Immature natural killer cell (primary cell): ENCODE data around the gene SNRPE. TPM values are rescaled to one million over a fixed set of nuclear protein-coding genes. Genes with fewer than 3 reads are reported as not detected.

Source experiments
- DNase-seq, 3 donors: peaks; one replicate each; pipeline ENCODE4 v3.0.0; 2022; ENCODE audit warnings: mixed read lengths in 1 of 3
- H3K27ac Mint-ChIP-seq, 6 donors: one replicate each; pipeline ENCODE4 v1.8.0; 2020; ENCODE audit warnings: mixed read lengths in 6 of 6, mild to moderate bottlenecking in 5 of 6, inconsistent platforms in 4 of 6, moderate library complexity in 3 of 6
- H3K27me3 Mint-ChIP-seq, 3 donors: one replicate each; pipeline ENCODE4 v1.8.0; 2020 to 2021; ENCODE audit warnings: low read depth in 3 of 3, mild to moderate bottlenecking in 3 of 3, mixed read lengths in 3 of 3, moderate library complexity in 3 of 3, inconsistent platforms in 1 of 3
- H3K36me3 Mint-ChIP-seq, 3 donors: one replicate each; pipeline ENCODE4 v1.8.0; 2020; ENCODE audit warnings: mixed read lengths in 3 of 3, inconsistent platforms in 2 of 3, mild to moderate bottlenecking in 2 of 3
- H3K4me1 Mint-ChIP-seq, 2 donors: one replicate each; pipeline ENCODE4 v1.8.0; 2020; ENCODE audit warnings: inconsistent platforms in 2 of 2, mild to moderate bottlenecking in 2 of 2, mixed read lengths in 2 of 2, moderate library complexity in 1 of 2
- H3K4me3 Mint-ChIP-seq, 5 donors: one replicate each; pipeline ENCODE4 v1.8.0; 2020; ENCODE audit warnings: mild to moderate bottlenecking in 5 of 5, mixed read lengths in 5 of 5, inconsistent platforms in 3 of 5, moderate library complexity in 3 of 5
- H3K9me3 Mint-ChIP-seq, 6 donors: one replicate each; pipeline ENCODE4 v1.8.0; 2020; ENCODE audit warnings: mild to moderate bottlenecking in 6 of 6, mixed read lengths in 6 of 6, inconsistent platforms in 4 of 6, moderate library complexity in 3 of 6
- polyA plus RNA-seq, 3 donors: library from polyadenylated mRNA; unstranded; fragments of 300-500 nt; fragmentation: Illumina TruSeq; gene quantifications; one replicate each; pipeline ENCODE4 v1.2.3, GENCODE V29; 2021

Gene SNRPE
- polyA plus RNA-seq, 3 donors from 2014 or later = 169 to 229 (median 192) TPM

DNA sequence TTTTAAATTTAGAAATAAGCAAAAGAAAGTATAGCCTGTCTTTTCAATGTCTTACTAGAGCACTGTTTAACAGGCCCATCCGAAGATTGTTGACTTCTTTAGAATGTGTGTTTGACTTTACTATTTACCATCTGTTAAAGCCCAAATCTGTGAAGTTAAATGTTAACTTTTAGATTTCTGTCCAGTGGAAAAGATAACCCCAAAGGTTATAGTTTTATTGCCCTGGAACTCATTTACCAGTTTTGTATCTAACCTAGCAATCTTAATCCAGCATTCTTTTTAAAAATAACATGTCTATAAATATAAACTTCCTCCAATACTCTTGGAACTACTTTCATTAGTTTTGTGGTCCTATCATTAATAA lies 37.9 kb downstream of the SNRPE start:
- H3K4me3 Mint-ChIP-seq = no peak overlapping the region
- DNase-seq = no peak
- H3K27ac Mint-ChIP-seq = no peak overlapping the region
- H3K4me1 Mint-ChIP-seq = no peaks in the 10 kb centered on the region
- H3K27me3 Mint-ChIP-seq = peaks cover 0 to 9% (median 3%) of the 10 kb centered on the region in 3 donors
- H3K9me3 Mint-ChIP-seq = peaks cover 4 to 8% (median 5%) of the 10 kb centered on the region in 6 donors
- peaks cover 0 to 4% (median 4%) of the 10 kb centered on the region in 3 donors for H3K36me3 Mint-ChIP-seq

GRCh38 chr1:203899869-203900714 lies 38.7 kb downstream of the SNRPE start:
- DNase-seq = no peak
- H3K9me3 Mint-ChIP-seq = peaks cover 0 to 4% (median 0%) of the 10 kb centered on the region in 6 donors
- no peak overlapping the region for H3K4me3 Mint-ChIP-seq
- H3K4me1 Mint-ChIP-seq = no peaks in the 10 kb centered on the region
- no peak overlapping the region for H3K27ac Mint-ChIP-seq
- H3K36me3 Mint-ChIP-seq = no peaks in the 10 kb centered on the region
- peaks cover 0 to 5% (median 3%) of the 10 kb centered on the region in 3 donors for H3K27me3 Mint-ChIP-seq

- Mint-ChIP-seq H3K27ac (no peak overlapping the region), H3K9me3 (no peaks in the 10 kb centered on the region), H3K36me3 (no peaks in the 10 kb centered on the region), H3K4me3 (no peak overlapping the region), H3K27me3 (peaks cover 0 to 5% (median 2%) of the 10 kb centered on the region in 3 donors), H3K4me1 (no peaks in the 10 kb centered on the region)
- DNase-seq = no peak
Observed at GRCh38 chr1:203901581-203901980, 40.2 kb downstream of the SNRPE start.

DNA sequence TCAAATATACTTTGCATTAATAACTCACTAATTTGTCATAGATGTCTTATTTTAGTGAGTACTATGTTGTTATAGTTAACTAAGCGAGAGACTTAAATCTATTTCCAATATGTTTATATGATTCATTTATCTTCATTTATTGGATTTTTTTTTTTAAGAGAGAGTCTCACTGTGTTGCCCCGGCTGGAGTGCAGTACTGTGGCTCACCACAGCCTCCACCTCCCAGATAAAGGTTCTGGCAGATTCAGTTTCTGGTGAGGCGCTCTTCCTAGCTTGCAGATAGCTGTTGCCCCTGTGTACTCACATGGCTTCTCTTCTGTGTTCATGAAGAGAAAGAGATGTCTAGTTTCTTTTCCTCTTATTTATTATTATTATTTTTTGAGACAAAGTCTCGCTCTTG lies 43.9 kb downstream of the SNRPE start:
- Mint-ChIP-seq H3K4me1 (no peaks in the 10 kb centered on the region), H3K27ac (no peak overlapping the region), H3K9me3 (no peaks in the 10 kb centered on the region), H3K27me3 (peaks cover 0 to 5% (median 2%) of the 10 kb centered on the region in 3 donors), H3K36me3 (no peaks in the 10 kb centered on the region), H3K4me3 (no peak overlapping the region)
- DNase-seq = no peak

GRCh38 chr1:203906932-203907331 lies 45.5 kb downstream of the SNRPE start:
- DNase-seq = no peak
- Mint-ChIP-seq H3K4me1 (no peaks in the 10 kb centered on the region), H3K4me3 (no peak overlapping the region), H3K27me3 (peaks cover 0 to 4% (median 2%) of the 10 kb centered on the region in 3 donors), H3K27ac (no peak overlapping the region), H3K36me3 (no peaks in the 10 kb centered on the region), H3K9me3 (no peaks in the 10 kb centered on the region)

DNA sequence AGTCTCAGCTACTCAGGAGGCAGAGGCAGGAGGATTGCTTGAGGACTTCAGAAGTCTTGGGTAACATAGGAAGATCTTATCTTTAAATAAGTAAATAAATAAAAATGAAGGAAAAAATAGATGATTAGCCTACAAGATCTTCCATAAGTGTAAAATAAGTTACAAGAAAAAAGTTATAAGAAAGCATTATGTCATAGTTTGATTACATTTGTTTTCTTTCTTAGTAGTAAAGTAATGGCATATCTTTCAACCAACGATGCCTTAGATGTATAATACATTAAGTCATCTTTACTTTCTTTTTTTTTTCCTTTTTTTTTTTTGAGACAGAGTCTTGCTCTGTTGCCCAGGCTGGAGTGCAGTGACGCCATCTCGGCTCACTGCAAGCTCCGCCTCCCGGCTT lies 46.5 kb downstream of the SNRPE start:
- H3K4me3 Mint-ChIP-seq = no peak overlapping the region
- no peak for DNase-seq
- no peak overlapping the region for H3K27ac Mint-ChIP-seq
- H3K9me3 Mint-ChIP-seq = no peaks in the 10 kb centered on the region
- no peaks in the 10 kb centered on the region for H3K4me1 Mint-ChIP-seq
- peaks cover 0 to 3% (median 2%) of the 10 kb centered on the region in 3 donors for H3K27me3 Mint-ChIP-seq
- no peaks in the 10 kb centered on the region for H3K36me3 Mint-ChIP-seq

- Mint-ChIP-seq H3K27ac (no peak overlapping the region), H3K9me3 (no peaks in the 10 kb centered on the region), H3K4me3 (no peak overlapping the region), H3K4me1 (no peaks in the 10 kb centered on the region), H3K27me3 (peaks cover 0 to 2% (median 0%) of the 10 kb centered on the region in 3 donors), H3K36me3 (no peaks in the 10 kb centered on the region)
- DNase-seq = no peak
Observed at GRCh38 chr1:203911806-203912205, 50.4 kb downstream of the SNRPE start.

DNA sequence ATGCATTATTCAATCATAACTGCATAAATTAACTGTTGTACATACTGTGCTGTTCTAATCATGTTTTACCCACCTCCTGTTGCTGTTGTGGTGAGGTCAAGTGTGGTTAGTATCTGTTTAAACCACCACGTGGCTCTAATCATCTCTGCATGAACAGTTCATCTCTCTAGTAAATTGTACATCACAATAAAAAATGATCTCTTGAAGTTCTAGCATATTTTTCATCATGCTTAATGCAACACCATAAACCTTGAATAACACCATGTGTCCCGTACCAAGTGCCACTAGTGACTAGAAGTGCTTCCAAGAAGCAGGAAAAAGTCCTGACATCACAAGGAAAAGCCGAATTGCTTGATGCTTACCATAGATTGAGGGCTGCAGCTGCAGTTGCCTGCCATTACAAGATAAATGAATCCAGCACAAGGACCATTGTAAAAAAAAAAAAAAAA lies 51.7 kb downstream of the SNRPE start:
- peaks cover 0 to 2% (median 0%) of the 10 kb centered on the region in 3 donors for H3K27me3 Mint-ChIP-seq
- H3K27ac Mint-ChIP-seq = no peak overlapping the region
- no peak overlapping the region for H3K4me3 Mint-ChIP-seq
- no peaks in the 10 kb centered on the region for H3K4me1 Mint-ChIP-seq
- H3K36me3 Mint-ChIP-seq = no peaks in the 10 kb centered on the region
- H3K9me3 Mint-ChIP-seq = no peaks in the 10 kb centered on the region
- DNase-seq = no peak

- DNase-seq = no peak
- Mint-ChIP-seq H3K4me1 (no peaks in the 10 kb centered on the region), H3K4me3 (no peak overlapping the region), H3K9me3 (no peaks in the 10 kb centered on the region), H3K36me3 (no peaks in the 10 kb centered on the region), H3K27ac (no peak overlapping the region), H3K27me3 (peaks cover 0 to 2% (median 0%) of the 10 kb centered on the region in 3 donors)
Observed at GRCh38 chr1:203914292-203914691, 52.9 kb downstream of the SNRPE start.

- H3K36me3 Mint-ChIP-seq = no peaks in the 10 kb centered on the region
- no peaks in the 10 kb centered on the region for H3K4me1 Mint-ChIP-seq
- H3K27me3 Mint-ChIP-seq = peaks cover 0 to 2% (median 0%) of the 10 kb centered on the region in 3 donors
- no peaks in the 10 kb centered on the region for H3K9me3 Mint-ChIP-seq
- no peak overlapping the region for H3K27ac Mint-ChIP-seq
- DNase-seq = no peak
- H3K4me3 Mint-ChIP-seq = no peak overlapping the region
Observed at GRCh38 chr1:203915811-203916210, 54.4 kb downstream of the SNRPE start.

DNA sequence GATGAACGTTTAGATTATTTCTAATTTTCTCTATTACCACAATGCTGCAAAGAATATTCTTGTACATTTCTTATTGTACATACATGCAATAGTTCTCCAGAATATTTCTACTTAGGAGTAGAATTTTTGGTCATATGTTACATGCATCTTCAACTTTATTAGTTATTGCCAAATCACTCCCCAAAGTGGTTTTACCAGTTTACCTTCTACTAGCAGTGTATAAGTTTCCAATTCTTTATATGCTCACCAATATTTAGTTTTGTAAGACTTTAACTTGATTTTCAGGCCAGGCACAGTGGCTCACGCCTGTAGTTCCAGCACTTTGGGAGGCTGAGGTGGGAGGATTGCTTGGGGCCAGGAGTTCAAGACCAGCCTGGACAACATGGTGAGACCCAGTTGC lies 55.4 kb downstream of the SNRPE start:
- no peaks in the 10 kb centered on the region for H3K36me3 Mint-ChIP-seq
- H3K9me3 Mint-ChIP-seq = no peaks in the 10 kb centered on the region
- H3K27ac Mint-ChIP-seq = no peak overlapping the region
- H3K27me3 Mint-ChIP-seq = peaks cover 0 to 2% (median 0%) of the 10 kb centered on the region in 3 donors
- H3K4me3 Mint-ChIP-seq = no peak overlapping the region
- no peak for DNase-seq
- no peaks in the 10 kb centered on the region for H3K4me1 Mint-ChIP-seq

Other genes with a start within 250 kb of the SNRPE start
- 10 to 100 TPM; 24.5 to 63.1 (median 36.8) TPM for gene ATP2B4, start 234.8 kb upstream of the SNRPE start, polyA plus RNA-seq
- 10 to 100 TPM; 13.0 to 49.0 (median 14.0) TPM for gene LAX1, start 96.4 kb upstream of the SNRPE start, polyA plus RNA-seq
- 1 to 10 TPM in 1 of 3 donors, under 1 TPM in 2; 0.19 to 1.4 (median 0.43) TPM for gene ZBED6, start 66.0 kb upstream of the SNRPE start, polyA plus RNA-seq
- 10 to 100 TPM; 23.2 to 50.4 (median 34.4) TPM for gene ZC3H11A, start 66.0 kb upstream of the SNRPE start, polyA plus RNA-seq
- gene SOX13, start 211.5 kb downstream of the SNRPE start, polyA plus RNA-seq = 1 to 10 TPM in 2 of 3 donors, under 1 TPM in 1; 0.54 to 6.6 (median 2.2) TPM